H1 (cell line): ENCODE measurements around the gene TRIM6. TPM values are rescaled to one million over a fixed set of nuclear protein-coding genes. Genes with fewer than 3 reads are reported as not detected.

Source experiments
- CTCF ChIA-PET: fragments of 300-600 bp; sonication (Branson Sonifier 250); formaldehyde crosslinking; loops from one replicate; lab custom pipeline; 2021; ENCODE audit not compliant: partially characterized antibody; lab: Charles Lee
- POLR2A ChIA-PET: fragments of 300-600 bp; sonication (Branson Sonifier 250); formaldehyde crosslinking; loops from one replicate; lab custom pipeline; 2021; ENCODE audit warnings: inconsistent platforms; ENCODE audit not compliant: partially characterized antibody; lab: Charles Lee
- DNase-seq, 2 experiments: peaks; one replicate each; pipeline versions ENCODE4 v3.0.0 to v3.0.0-alpha.2; 2010 to 2022; ENCODE audit warnings: low spot score in 2 of 2, low read depth in 1 of 2, mixed read lengths in 1 of 2
- FAIRE-seq: peaks from 2 replicates; lab custom pipeline; 2011; peaks lifted over from hg19 to GRCh38; lab: Jason Lieb, UNC
- H2AFZ ChIP-seq: 2 replicates; pipeline ENCODE4 v1.8.1; 2012; ENCODE audit warnings: low read length, inconsistent platforms
- H2AK5ac ChIP-seq: 2 replicates; pipeline ENCODE4 v1.6.1; 2013; ENCODE audit warnings: low read depth, low read length
- H2BK120ac ChIP-seq: replicated peaks from 2 replicates; pipeline ENCODE3; 2013; ENCODE audit warnings: low read depth, low read length, inconsistent platforms
- H2BK12ac ChIP-seq: 2 replicates; pipeline ENCODE4 v1.6.1; 2013; ENCODE audit warnings: low read depth, low read length
- H2BK15ac ChIP-seq: 2 replicates; pipeline ENCODE4 v1.6.1; 2013; ENCODE audit warnings: low read length
- H2BK20ac ChIP-seq: 2 replicates; pipeline ENCODE4 v1.6.1; 2013; ENCODE audit warnings: low read length
- H2BK5ac ChIP-seq: 2 replicates; pipeline ENCODE4 v1.6.1; 2013; ENCODE audit warnings: low read depth, low read length
- H3K14ac ChIP-seq: 2 replicates; pipeline ENCODE4 v1.6.1; 2013; ENCODE audit warnings: inconsistent platforms; ENCODE audit not compliant: insufficient read length
- H3K18ac ChIP-seq: 2 replicates; pipeline ENCODE4 v1.6.1; 2013; ENCODE audit warnings: low read length; ENCODE audit errors: extremely low read depth
- H3K23ac ChIP-seq: 2 replicates; pipeline ENCODE4 v1.6.1; 2013; ENCODE audit warnings: inconsistent platforms; ENCODE audit not compliant: insufficient read length
- H3K23me2 ChIP-seq: 2 replicates; pipeline ENCODE4 v1.6.1; 2013; ENCODE audit warnings: low read depth, low read length
- H3K27ac ChIP-seq: 2 replicates; pipeline ENCODE4 v1.6.1; 2011; ENCODE audit warnings: low read depth, low read length, inconsistent platforms
- H3K27me3 ChIP-seq, 4 experiments: replicated peaks in 1 of 4; 1 replicate in 1 of 4; 2 replicates in 3 of 4; pipeline versions ENCODE4 v1.6.1 to v1.8.1; 2011 to 2013; ENCODE audit warnings: low read length in 3 of 4, mild to moderate bottlenecking in 3 of 4, inconsistent platforms in 2 of 4, mixed read lengths in 2 of 4, moderate library complexity in 1 of 4; ENCODE audit not compliant: control insufficient read depth in 3 of 4, insufficient read depth in 3 of 4; ENCODE audit errors: extremely low read depth in 1 of 4
- H3K36me3 ChIP-seq, 4 experiments: 2 replicates each; pipeline versions ENCODE4 v1.6.1 to v1.8.1; 2011 to 2013; ENCODE audit warnings: mild to moderate bottlenecking in 4 of 4, low read length in 3 of 4, moderate library complexity in 2 of 4, control low read depth in 1 of 4, inconsistent platforms in 1 of 4; ENCODE audit not compliant: insufficient read depth in 4 of 4, control insufficient read depth in 2 of 4
- H3K4ac ChIP-seq: replicated peaks from 2 replicates; pipeline ENCODE3; 2013; ENCODE audit warnings: low read length, low read depth, mixed read lengths, inconsistent platforms; ENCODE audit not compliant: insufficient read length
- H3K4me1 ChIP-seq, 4 experiments: replicated peaks in 1 of 4; 1 replicate in 1 of 4; 2 replicates in 3 of 4; pipeline versions ENCODE4 v1.6.1 to v1.8.1; 2011 to 2013; ENCODE audit warnings: low read length in 3 of 4, inconsistent platforms in 2 of 4, mixed read lengths in 1 of 4; ENCODE audit not compliant: insufficient read depth in 4 of 4, control insufficient read depth in 3 of 4
- H3K4me2 ChIP-seq, 2 experiments: 2 replicates each; pipeline versions ENCODE4 v1.6.1 to v1.8.1; 2011 to 2013; ENCODE audit warnings: low read depth in 2 of 2, low read length in 2 of 2, control low read depth in 1 of 2, inconsistent platforms in 1 of 2, mild to moderate bottlenecking in 1 of 2; ENCODE audit not compliant: insufficient read depth in 1 of 2
- H3K4me3 ChIP-seq, 4 experiments: fragments of 200-600, 300-600 bp in 1 of 4; sonication (generic), shearing (Covaris generic), sonication (Bioruptor Twin) in 1 of 4; 2 replicates each; pipeline versions ENCODE4 v1.5.1 to v1.8.1; 2011 to 2016; ENCODE audit warnings: low read length in 4 of 4, low read depth in 3 of 4, control low read depth in 2 of 4, inconsistent platforms in 2 of 4, mild to moderate bottlenecking in 2 of 4, mixed read lengths in 1 of 4, moderate library complexity in 1 of 4; ENCODE audit not compliant: insufficient read depth in 2 of 4; ENCODE audit errors: extremely low read depth in 1 of 4
- H3K56ac ChIP-seq: replicated peaks from 2 replicates; pipeline ENCODE3; 2013; ENCODE audit warnings: low read depth, mild to moderate bottlenecking, mixed read lengths, low read length, inconsistent platforms; ENCODE audit not compliant: insufficient read length
- H3K79me1 ChIP-seq: 2 replicates; pipeline ENCODE4 v1.6.1; 2013; ENCODE audit warnings: low read depth, low read length, control low read depth
- H3K79me2 ChIP-seq, 2 experiments: 2 replicates each; pipeline versions ENCODE4 v1.6.1 to v1.8.1; 2012 to 2013; ENCODE audit warnings: low read length in 2 of 2, mild to moderate bottlenecking in 2 of 2, inconsistent platforms in 1 of 2; ENCODE audit not compliant: insufficient read depth in 2 of 2, control insufficient read depth in 1 of 2
- H3K9ac ChIP-seq, 4 experiments: replicated peaks in 1 of 4; 1 replicate in 1 of 4; 2 replicates in 3 of 4; pipeline versions ENCODE4 v1.6.1 to v1.8.1; 2011 to 2013; ENCODE audit warnings: low read depth in 3 of 4, low read length in 3 of 4, control low read depth in 2 of 4, mild to moderate bottlenecking in 2 of 4, moderate library complexity in 2 of 4, inconsistent platforms in 1 of 4; ENCODE audit errors: extremely low read depth in 1 of 4
- H3K9me3 ChIP-seq, 2 experiments: 2 replicates each; pipeline versions ENCODE4 v1.6.1 to v1.8.1; 2012 to 2013; ENCODE audit warnings: mild to moderate bottlenecking in 2 of 2, moderate library complexity in 2 of 2, control low read depth in 1 of 2, inconsistent platforms in 1 of 2, low read depth in 1 of 2, low read length in 1 of 2, mixed read lengths in 1 of 2; ENCODE audit not compliant: insufficient read depth in 2 of 2
- H4K20me1 ChIP-seq, 2 experiments: replicated peaks in 1 of 2; 2 replicates each; pipeline versions ENCODE3 to v1.8.1; 2011 to 2013; ENCODE audit warnings: inconsistent platforms in 2 of 2, low read length in 2 of 2, mild to moderate bottlenecking in 1 of 2; ENCODE audit not compliant: insufficient read depth in 2 of 2, control insufficient read depth in 1 of 2
- H4K5ac ChIP-seq: 2 replicates; pipeline ENCODE4 v1.6.1; 2013; ENCODE audit warnings: low read length, low read depth, mixed read lengths, inconsistent platforms; ENCODE audit not compliant: insufficient read length
- H4K8ac ChIP-seq: 2 replicates; pipeline ENCODE4 v1.8.0; 2013; ENCODE audit warnings: mild to moderate bottlenecking, moderate library complexity, low read length, inconsistent platforms; ENCODE audit not compliant: insufficient read depth; ENCODE audit errors: extremely low read depth
- H4K91ac ChIP-seq: replicated peaks from 2 replicates; pipeline ENCODE3; 2013; ENCODE audit warnings: low read length, mixed read lengths, inconsistent platforms; ENCODE audit not compliant: insufficient read length
- EP300 ChIP-seq, 2 experiments: IDR thresholded peaks; 1 replicate in 1 of 2; 2 replicates in 1 of 2; pipeline ENCODE4 v1.6.1; 2011 to 2012; ENCODE audit warnings: low read depth in 2 of 2, low read length in 2 of 2, mild to moderate bottlenecking in 2 of 2, borderline replicate concordance in 1 of 2, inconsistent platforms in 1 of 2, moderate library complexity in 1 of 2
- polyA plus RNA-seq, 7 experiments: library from polyadenylated mRNA; depleted of rRNA in 3 of 7; stranded (reverse) in 5 of 7; unstranded in 2 of 7; fragments of >200 nt in 5 of 7; fragments of 200-250 nt in 2 of 7; gene quantifications; 1 replicate in 5 of 7; 2 replicates in 1 of 7; 4 replicates in 1 of 7; pipeline versions ENCODE4 v1.2.1 to v1.2.3, GENCODE V29; 2011 to 2013; ENCODE audit warnings: missing spikeins in 2 of 7, mixed read lengths in 2 of 7
- total RNA-seq: library from RNA; stranded (reverse); fragmentation: NEBNext Ultra II Directional; extraction: Animal tissue kit (Norgen Biotek cat#: 25700); gene quantifications from 2 replicates; pipeline ENCODE4 v1.2.1, GENCODE V29; 2021

The TRIM6 gene
- total and polyA plus RNA-seq, 2 of the 8 experiments (the other 6 are each of a cell fraction or from before 2014, with no cell fraction given), result 21.6 to 23.3 TPM

- POLR2A ChIA-PET, result no interaction called here
Observed at GRCh38 chr11:5643585-5643984, 47.1 kb downstream of the TRIM6 start.

More at GRCh38 chr11:5643585-5643984, 47.1 kb downstream of the TRIM6 start:
- CTCF ChIA-PET, result no interaction called here
- H4K20me1 ChIP-seq, result no peaks in the 10 kb centered on the region
- H4K8ac ChIP-seq, result no peak overlapping the region
- FAIRE-seq (no peak), DNase-seq (no peak)
- no peaks in the 10 kb centered on the region for H3K36me3 ChIP-seq
- H3K4me1 ChIP-seq, result no peaks in the 10 kb centered on the region
- H3K9ac ChIP-seq, result no peak overlapping the region
- H3K9me3 ChIP-seq, result no peaks in the 10 kb centered on the region
- no peaks in the 10 kb centered on the region for H3K79me1 ChIP-seq
- H3K14ac ChIP-seq, result no peak overlapping the region
- H3K4me3 ChIP-seq, result no peak overlapping the region
- no peak overlapping the region for H2BK120ac ChIP-seq
- no peak overlapping the region for H3K18ac ChIP-seq
- TF ChIP-seq EP300 (IDR thresholded peaks at IDR 0.05; ENCODE audit: borderline replicate concordance in 1 of 2, low read depth in 2 of 2, low read length in 2 of 2), result no peak
- no peak overlapping the region for H2BK15ac ChIP-seq
- no peak overlapping the region for H3K4ac ChIP-seq
- no peak overlapping the region for H4K5ac ChIP-seq
- H2BK12ac ChIP-seq, result no peak overlapping the region
- H2AFZ ChIP-seq, result no peak overlapping the region
- no peak overlapping the region for H3K56ac ChIP-seq
- H3K4me2 ChIP-seq, result no peak overlapping the region
- H4K91ac ChIP-seq, result no peak overlapping the region
- H3K79me2 ChIP-seq, result no peaks in the 10 kb centered on the region
- H3K23ac ChIP-seq, result no peak overlapping the region
- H2BK20ac ChIP-seq, result no peak overlapping the region
- no peak overlapping the region for H2AK5ac ChIP-seq
- no peak overlapping the region for H2BK5ac ChIP-seq
- no peaks in the 10 kb centered on the region for H3K23me2 ChIP-seq
- no peak overlapping the region for H3K27ac ChIP-seq
- no peaks in the 10 kb centered on the region for H3K27me3 ChIP-seq
